Eye (tissue), 1 donor: ENCODE measurements around the gene SNCB.
"Not testable (repeated sequence)": the region's sequence is repeated elsewhere in the genome, so short reads cannot be mapped to it uniquely, and the experiment has no call there.

ENCODE experiments used
- DNase-seq: peaks from one replicate; pipeline ENCODE4 v3.0.0-alpha.2; 2015

Gene SNCB

DNA sequence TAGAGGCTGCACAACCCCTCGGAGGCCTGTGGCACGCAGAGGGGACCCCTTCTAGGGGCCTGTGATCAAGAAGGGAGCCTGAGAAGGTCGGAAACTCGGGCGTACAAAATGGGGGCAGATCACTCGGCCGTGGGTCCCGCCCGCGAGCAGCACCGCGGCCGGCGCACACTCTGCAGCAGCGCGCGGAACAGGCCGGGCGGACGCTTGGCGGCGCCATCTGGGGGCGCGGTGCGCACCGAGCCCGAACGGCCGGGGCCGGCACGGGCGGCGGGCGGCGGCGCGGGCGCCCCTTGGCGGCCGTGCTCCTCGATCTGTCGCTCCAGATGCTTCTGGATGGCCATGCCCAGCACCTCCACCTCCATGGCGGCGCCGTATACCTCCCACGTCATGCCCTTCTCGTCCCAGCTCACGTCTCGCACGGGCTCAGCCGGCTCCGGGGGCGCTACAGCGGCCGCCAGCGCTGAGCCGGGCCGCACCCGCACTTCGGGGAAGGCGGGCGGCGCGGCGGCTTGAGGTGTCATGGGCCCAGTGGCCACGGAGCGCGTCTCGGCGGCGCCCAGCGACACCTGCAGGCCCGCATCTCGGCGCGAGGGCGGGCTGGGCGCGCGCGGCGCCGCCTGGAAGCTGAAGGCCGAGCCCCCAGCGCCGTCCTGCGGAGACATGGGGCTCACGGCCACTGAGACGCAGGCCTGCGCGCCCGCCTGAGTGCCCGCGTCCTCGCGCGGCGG is 33.5 kb downstream of the SNCB start:
- DNase-seq: peak; percentile 62

GRCh38 chr5:176596069-176596644 is 34.2 kb downstream of the SNCB start:
- no peak for DNase-seq

GRCh38 chr5:176595386-176595943 is 34.9 kb downstream of the SNCB start:
- no peak for DNase-seq

DNA sequence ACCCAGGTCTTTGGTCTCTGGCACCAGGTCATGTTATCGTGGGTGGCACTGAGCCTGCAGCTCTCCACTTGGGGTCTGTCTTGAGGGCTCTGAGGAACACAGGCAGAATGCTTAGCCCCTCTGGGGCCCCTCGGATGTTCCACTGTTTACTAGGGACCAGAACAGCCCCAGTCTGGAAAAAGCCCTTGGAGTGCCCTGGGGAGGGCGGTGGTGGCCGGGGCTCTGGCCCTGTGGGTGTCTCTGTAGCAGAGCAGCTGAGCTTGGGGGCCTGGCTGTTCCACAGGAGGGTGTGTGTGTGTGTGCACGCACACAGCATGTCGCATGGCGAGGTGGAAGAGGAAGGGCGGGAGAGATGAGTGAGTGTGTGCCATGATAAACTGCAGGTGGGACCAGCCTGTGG is 35.8 kb downstream of the SNCB start:
- DNase-seq: no peak

- DNase-seq: no peak
Observed at GRCh38 chr5:176593273-176593869, 37.0 kb downstream of the SNCB start.

DNA sequence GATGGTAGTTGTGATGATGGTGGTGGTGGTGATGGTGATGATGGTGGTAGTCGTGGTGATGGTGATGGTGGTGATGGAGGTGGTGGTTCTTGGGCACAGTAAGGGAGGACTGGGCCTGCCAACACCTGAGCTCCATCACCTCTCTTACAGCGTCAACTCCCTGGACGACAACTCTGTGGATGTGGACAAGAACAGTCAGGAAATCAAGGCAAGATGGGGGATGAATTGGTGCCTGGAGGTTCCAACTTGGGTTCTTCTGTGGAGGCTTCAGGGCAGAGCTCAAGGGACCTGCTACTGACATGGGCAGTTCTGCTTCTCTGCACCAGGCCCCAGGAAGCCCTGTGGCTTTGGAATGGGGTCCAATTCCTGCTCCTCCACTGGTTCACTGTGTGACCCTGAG is 37.8 kb downstream of the SNCB start:
- DNase-seq: no peak

DNA sequence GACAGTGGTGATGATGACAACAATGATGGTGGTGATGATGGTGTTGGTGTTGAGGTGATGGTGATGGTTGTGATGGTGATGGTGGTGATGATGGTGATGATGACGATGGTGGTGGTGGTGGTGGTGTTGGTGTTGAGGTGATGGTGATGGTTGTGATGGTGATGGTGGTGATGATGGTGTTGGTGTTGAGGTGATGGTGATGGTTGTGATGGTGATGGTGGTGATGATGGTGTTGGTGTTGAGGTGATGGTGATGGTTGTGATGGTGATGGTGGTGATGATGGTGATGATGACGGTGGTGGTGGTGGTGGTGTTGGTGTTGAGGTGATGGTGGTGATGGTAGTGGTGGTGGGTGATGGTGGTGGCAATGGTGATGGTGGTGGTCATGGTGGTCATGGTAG is 38.7 kb downstream of the SNCB start:
- not testable (repeated sequence) for DNase-seq

- no peak for DNase-seq
Observed at GRCh38 chr5:176590035-176590717, 40.2 kb downstream of the SNCB start.

GRCh38 chr5:176589039-176589769 is 41.1 kb downstream of the SNCB start:
- DNase-seq: no peak

DNA sequence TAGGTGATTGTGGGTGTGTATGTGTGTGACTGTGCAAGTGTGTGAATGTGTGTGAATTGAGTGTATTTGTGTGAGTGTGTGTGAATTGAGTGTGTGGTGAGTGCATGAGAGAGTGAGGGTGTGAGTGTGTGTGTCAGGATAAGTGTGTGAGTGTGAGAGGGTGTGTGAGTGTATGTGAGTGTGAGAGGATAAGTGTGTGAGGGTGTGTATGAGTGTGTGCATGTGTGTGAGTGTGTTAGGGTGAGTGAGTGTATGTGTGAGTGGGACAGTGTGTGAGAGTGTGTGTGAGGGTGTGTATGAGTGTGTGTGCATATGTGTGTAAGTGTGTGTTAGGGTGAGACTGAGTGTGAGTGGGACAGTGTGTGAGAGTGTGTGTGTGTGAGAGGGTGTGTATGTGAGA is 42.0 kb downstream of the SNCB start:
- no peak for DNase-seq

GRCh38 chr5:176587398-176587797 is 42.9 kb downstream of the SNCB start:
- no peak for DNase-seq

GRCh38 chr5:176583076-176583475 is 47.3 kb downstream of the SNCB start:
- no peak for DNase-seq

- DNase-seq: no peak
Observed at GRCh38 chr5:176581361-176581760, 49.0 kb downstream of the SNCB start.

DNA sequence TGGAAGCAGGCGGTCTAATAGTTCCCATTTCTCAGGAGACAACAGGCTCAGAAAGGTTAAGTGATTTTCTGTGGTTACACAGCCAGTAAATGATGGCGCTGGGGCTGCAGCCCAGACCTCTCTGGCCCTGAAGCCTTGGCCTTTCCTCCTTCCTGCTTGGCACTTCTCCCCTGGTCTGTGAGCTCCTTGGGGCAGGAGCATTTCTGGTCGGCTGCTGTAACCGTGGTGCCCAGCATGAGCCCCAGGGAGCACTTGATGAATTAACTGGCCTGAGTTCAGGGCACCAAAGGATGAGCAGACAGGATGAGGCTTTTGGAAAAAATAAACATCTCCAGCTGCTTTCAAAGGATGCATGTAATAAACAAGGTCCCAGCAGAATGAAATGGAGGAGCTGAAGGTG is 51.0 kb downstream of the SNCB start:
- DNase-seq: no peak

DNA sequence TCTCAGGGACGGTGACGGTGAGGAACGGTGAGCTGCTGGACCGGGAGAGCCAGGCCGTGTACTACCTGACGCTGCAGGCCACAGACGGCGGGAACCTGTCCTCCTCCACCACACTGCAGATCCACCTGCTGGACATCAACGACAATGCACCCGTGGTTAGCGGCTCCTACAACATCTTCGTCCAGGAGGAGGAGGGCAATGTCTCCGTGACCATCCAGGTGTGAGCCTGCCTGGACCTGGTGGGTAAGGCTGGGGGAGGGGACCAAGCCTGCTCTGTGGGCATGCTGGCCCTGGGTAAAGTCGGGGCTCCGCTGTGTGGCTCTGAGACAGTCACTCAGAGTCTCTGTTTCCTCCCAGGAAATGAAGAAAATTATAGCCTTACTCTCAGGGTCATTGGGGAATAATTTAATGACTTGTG is 51.9 kb downstream of the SNCB start:
- DNase-seq: peak; percentile 68

GRCh38 chr5:176577312-176578176 is 52.8 kb downstream of the SNCB start:
- peak; percentile 40 for DNase-seq

DNA sequence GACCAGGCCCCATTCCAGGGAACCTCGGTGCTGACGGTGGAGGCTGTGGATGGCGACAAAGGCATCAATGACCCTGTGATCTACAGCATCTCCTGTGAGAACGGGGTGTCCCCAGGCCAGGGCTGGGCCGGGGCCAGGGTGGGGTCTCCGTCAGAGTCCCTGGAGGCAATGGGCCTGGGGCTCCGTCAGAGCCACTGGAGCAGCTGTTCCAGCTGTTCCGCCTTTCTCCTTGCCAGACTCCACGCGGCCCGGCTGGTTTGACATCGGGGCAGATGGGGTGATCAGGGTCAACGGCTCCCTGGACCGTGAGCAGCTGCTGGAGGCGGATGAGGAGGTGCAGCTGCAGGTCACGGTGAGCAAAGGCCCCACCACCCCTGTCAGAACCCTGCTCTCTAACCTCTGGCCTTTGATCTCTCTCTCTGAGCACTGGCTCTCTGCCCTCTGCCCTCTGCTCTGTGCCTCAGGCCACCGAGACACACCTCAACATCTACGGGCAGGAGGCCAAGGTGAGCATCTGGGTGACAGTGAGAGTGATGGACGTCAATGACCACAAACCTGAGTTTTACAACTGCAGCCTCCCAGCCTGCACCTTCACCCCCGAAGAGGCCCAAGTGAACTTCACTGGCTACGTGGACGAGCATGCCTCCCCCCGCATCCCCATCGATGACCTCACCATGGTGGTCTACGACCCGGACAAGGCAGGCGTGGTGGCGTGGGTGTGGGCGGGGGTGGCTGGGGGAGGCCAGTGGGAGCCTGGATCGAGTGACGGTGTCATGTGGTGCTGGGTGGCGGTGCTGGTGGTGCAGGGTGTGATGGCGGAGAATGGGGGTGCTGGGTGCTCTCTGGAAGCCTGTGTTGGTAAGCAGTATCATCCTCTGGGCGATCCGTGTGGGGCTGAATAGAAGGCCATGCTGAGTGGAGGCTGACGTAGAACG is 54.6 kb downstream of the SNCB start:
- DNase-seq: no peak

DNA sequence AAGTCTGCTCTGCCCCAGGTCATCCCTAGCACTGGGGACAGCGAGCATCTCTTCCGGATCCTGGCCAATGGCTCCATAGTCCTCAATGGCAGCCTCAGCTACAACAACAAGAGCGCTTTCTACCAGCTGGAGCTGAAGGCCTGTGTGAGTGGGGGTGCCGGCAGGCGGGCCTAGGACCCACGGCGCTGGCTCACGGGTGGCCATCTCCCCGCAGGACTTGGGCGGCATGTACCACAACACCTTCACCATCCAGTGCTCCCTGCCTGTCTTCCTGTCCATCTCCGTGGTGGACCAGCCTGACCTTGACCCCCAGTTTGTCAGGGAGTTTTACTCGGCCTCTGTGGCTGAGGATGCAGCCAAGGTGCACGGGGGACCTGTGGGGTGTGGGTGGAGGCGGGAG is 55.3 kb downstream of the SNCB start:
- no peak for DNase-seq

- no peak for DNase-seq
Observed at GRCh38 chr5:176574297-176574591, 56.1 kb downstream of the SNCB start.

- peak; percentile 82 for DNase-seq
Observed at GRCh38 chr5:176573564-176574296, 56.6 kb downstream of the SNCB start.
